HEK293 (cell line): ENCODE results near the gene C1orf174.

Source experiments
- ZNF132 ChIP-seq: fragments of 450-650 bp; formaldehyde crosslinking; IDR thresholded peaks from 2 replicates; pipeline ENCODE4 v1.5.1; 2017; ENCODE audit warnings: missing biosample characterization, missing genetic modification characterization, borderline replicate concordance
- ZNF211 ChIP-seq: fragments of 450-650 bp; formaldehyde crosslinking; IDR thresholded peaks from 2 replicates; pipeline ENCODE4 v1.5.1; 2016; ENCODE audit warnings: low read depth, missing biosample characterization, missing genetic modification characterization
- ZNF426 ChIP-seq: fragments of 450-650 bp; formaldehyde crosslinking; IDR thresholded peaks from 2 replicates; pipeline ENCODE4 v1.5.1; 2017; ENCODE audit warnings: missing biosample characterization, missing genetic modification characterization, mild to moderate bottlenecking, inconsistent platforms, moderate library complexity
- TF ChIP-seq, protein P1 (sequence below): fragments of 450-650 bp; formaldehyde crosslinking; IDR thresholded peaks from 2 replicates; pipeline ENCODE4 v1.5.1; 2016; ENCODE audit warnings: missing biosample characterization, missing genetic modification characterization

DNA sequence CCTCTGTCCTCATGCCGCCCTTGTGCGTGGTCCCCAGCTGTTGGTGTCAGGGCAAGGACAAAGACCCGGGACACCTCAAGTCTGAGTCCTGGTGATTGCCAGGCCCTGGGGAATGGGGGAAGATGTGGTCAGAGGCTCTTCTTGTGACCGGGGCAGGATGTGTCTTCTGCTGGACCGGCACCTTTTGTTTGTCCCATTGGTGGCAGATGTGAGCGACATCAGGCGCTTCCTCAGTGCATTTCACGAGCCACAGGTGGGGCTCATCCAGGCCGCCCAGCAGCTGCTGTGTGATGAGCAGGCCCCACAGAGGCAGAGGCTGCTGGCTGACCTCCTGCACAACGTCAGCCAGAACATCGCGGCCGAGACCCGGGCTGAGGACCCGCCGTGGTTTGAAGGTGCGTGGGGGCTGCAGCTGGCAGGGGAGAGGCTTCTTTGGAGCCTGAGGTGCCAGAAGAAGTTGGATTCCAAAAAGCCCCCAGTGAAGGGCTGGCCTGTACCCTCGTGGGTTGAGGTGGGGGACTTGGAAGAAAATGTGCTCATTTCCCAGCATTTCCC lies 34.4 kb downstream of the C1orf174 start:
- TF ChIP-seq, protein P1, sequence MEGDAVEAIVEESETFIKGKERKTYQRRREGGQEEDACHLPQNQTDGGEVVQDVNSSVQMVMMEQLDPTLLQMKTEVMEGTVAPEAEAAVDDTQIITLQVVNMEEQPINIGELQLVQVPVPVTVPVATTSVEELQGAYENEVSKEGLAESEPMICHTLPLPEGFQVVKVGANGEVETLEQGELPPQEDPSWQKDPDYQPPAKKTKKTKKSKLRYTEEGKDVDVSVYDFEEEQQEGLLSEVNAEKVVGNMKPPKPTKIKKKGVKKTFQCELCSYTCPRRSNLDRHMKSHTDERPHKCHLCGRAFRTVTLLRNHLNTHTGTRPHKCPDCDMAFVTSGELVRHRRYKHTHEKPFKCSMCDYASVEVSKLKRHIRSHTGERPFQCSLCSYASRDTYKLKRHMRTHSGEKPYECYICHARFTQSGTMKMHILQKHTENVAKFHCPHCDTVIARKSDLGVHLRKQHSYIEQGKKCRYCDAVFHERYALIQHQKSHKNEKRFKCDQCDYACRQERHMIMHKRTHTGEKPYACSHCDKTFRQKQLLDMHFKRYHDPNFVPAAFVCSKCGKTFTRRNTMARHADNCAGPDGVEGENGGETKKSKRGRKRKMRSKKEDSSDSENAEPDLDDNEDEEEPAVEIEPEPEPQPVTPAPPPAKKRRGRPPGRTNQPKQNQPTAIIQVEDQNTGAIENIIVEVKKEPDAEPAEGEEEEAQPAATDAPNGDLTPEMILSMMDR (tag by site-specific recombination): no peak
- TF ChIP-seq ZNF211 (tag by site-specific recombination) (no peak), ZNF426 (tag by site-specific recombination) (no peak), ZNF132 (tag by site-specific recombination) (no peak)
